Left kidney (tissue), 8 donors: ENCODE results near the gene F11. TPM values are rescaled to one million over a fixed set of nuclear protein-coding genes. Genes with fewer than 3 reads are reported as not detected.
A peak's percentile ranks its signal among the peaks of the same experiment; 100 is the strongest.
"Not testable (repeated sequence)": the region's sequence is repeated elsewhere in the genome, so short reads cannot be mapped to it uniquely, and the experiment has no call there.

ENCODE experiments used
- DNase-seq: peaks from one replicate; pipeline ENCODE4 v3.0.0-alpha.2; 2013
- long read RNA-seq, 8 donors: transcript quantifications; one replicate each; lab custom pipeline, GENCODE V29; 2026
- polyA plus RNA-seq: library from polyadenylated mRNA; unstranded; fragments of 120-200 nt; gene quantifications from one replicate; pipeline ENCODE4 v1.2.1, GENCODE V29; 2013; ENCODE audit not compliant: insufficient read length

F11 gene
- 5.3 TPM for polyA plus RNA-seq
- long read RNA-seq, donor 1: 0 reads
- long read RNA-seq, donor 2, partial matches to known transcripts: 0 of 1 reads
- long read RNA-seq, donor 2, other reads (novel, unspliced or antisense): 0 of 1 reads
- long read RNA-seq, donor 3: 0 reads
- long read RNA-seq, donor 4: 0 reads
- long read RNA-seq, donor 5: 0 reads
- long read RNA-seq, donor 6: 0 reads
- long read RNA-seq, donor 7: 0 reads
- long read RNA-seq, donor 8: 0 reads

- peak; percentile 10 for DNase-seq
These were observed at the start of gene F11 for GRCh38 chr4:186265683-186266652. Gene F11 (plus strand): TSS chr4:186266189. CDS start chr4:186267137, 948 bp downstream.

GRCh38 chr4:186216465-186217024 is 49.4 kb upstream of the F11 start:
- no peak for DNase-seq

- DNase-seq: no peak
These were observed 48.2 kb upstream of the F11 start for GRCh38 chr4:186217733-186218293.

- DNase-seq: no peak
These were observed 44.4 kb upstream of the F11 start for GRCh38 chr4:186221624-186222023.

GRCh38 chr4:186225848-186226247 is 40.1 kb upstream of the F11 start:
- DNase-seq: no peak

GRCh38 chr4:186226521-186227189 is 39.3 kb upstream of the F11 start:
- no peak for DNase-seq

GRCh38 chr4:186227221-186227620 is 38.8 kb upstream of the F11 start, which contains the start of gene KLKB1:
Gene KLKB1 (plus strand): TSS chr4:186227507. CDS start chr4:186228196, 689 bp downstream.
- DNase-seq: no peak

GRCh38 chr4:186227744-186228513 is 38.1 kb upstream of the F11 start:
- no peak for DNase-seq

GRCh38 chr4:186228514-186228894 is 37.5 kb upstream of the F11 start:
- DNase-seq: no peak

- no peak for DNase-seq
These were observed 31.6 kb upstream of the F11 start for GRCh38 chr4:186234367-186234766.

GRCh38 chr4:186236126-186236525 is 29.9 kb upstream of the F11 start:
- no peak for DNase-seq

- no peak for DNase-seq
These were observed 25.5 kb upstream of the F11 start for GRCh38 chr4:186240452-186240847.

- DNase-seq: no peak
These were observed 25.0 kb upstream of the F11 start for GRCh38 chr4:186240848-186241491.

- no peak for DNase-seq
These were observed 24.4 kb upstream of the F11 start for GRCh38 chr4:186241616-186242015.

- DNase-seq: not testable (repeated sequence)
These were observed 24.0 kb upstream of the F11 start for GRCh38 chr4:186242031-186242430.

- DNase-seq: no peak
These were observed 22.7 kb upstream of the F11 start for GRCh38 chr4:186243331-186243730.

GRCh38 chr4:186244835-186245234 is 21.2 kb upstream of the F11 start:
- DNase-seq: no peak

GRCh38 chr4:186247062-186247752 is 18.8 kb upstream of the F11 start:
- not testable (repeated sequence) for DNase-seq

- DNase-seq: no peak
These were observed 17.3 kb upstream of the F11 start for GRCh38 chr4:186248643-186249042.
